Loucy (cell line): ENCODE results near the gene ODF2L.

Experiments
- H2AFZ ChIP-seq: fragments of 200-600 bp; sonication (generic); 2 replicates; pipeline ENCODE4 v1.6.0; 2016; ENCODE audit warnings: antibody characterized with exemption, mild to moderate bottlenecking, low read length, moderate library complexity
- H3F3A ChIP-seq: fragments of 200-600 bp; 2 replicates; pipeline ENCODE4 v1.6.0; 2016; ENCODE audit warnings: antibody characterized with exemption, low read depth, mild to moderate bottlenecking
- H3K27me3 ChIP-seq: fragments of 200-600 bp; sonication (generic); 2 replicates; pipeline ENCODE4 v1.6.1; 2014; ENCODE audit warnings: low read length, mild to moderate bottlenecking; ENCODE audit not compliant: insufficient read depth, poor library complexity, severe bottlenecking
- H3K36me3 ChIP-seq: fragments of 200-600 bp; sonication (generic); 2 replicates; pipeline ENCODE4 v1.6.1; 2016; ENCODE audit warnings: low read length; ENCODE audit not compliant: insufficient read depth
- H3K4me1 ChIP-seq: fragments of 200-600 bp; sonication (generic); 2 replicates; pipeline ENCODE4 v1.5.1; 2014; ENCODE audit warnings: low read length, mild to moderate bottlenecking; ENCODE audit not compliant: insufficient read depth, poor library complexity, severe bottlenecking
- H3K4me2 ChIP-seq: fragments of 200-600 bp; sonication (generic); 2 replicates; pipeline ENCODE4 v1.6.0; 2014; ENCODE audit warnings: antibody characterized with exemption, low read length, low read depth, mild to moderate bottlenecking; ENCODE audit not compliant: poor library complexity, severe bottlenecking
- H3K4me3 ChIP-seq: fragments of 200-600 bp; sonication (generic); 2 replicates; pipeline ENCODE4 v1.5.1; 2014; ENCODE audit warnings: low read length, mild to moderate bottlenecking, mixed read lengths; ENCODE audit not compliant: poor library complexity, severe bottlenecking
- H3K79me2 ChIP-seq: fragments of 200-600 bp; sonication (generic); 2 replicates; pipeline ENCODE4 v1.6.1; 2014; ENCODE audit warnings: low read length; ENCODE audit not compliant: insufficient read depth
- H3K9ac ChIP-seq: fragments of 200-600 bp; sonication (generic); 2 replicates; pipeline ENCODE4 v1.6.0; 2014; ENCODE audit warnings: mild to moderate bottlenecking, low read depth, low read length, moderate library complexity; ENCODE audit not compliant: poor library complexity, severe bottlenecking
- H3K9me2 ChIP-seq: fragments of 200-600 bp; sonication (generic); replicated peaks from 2 replicates; pipeline ENCODE4 v1.6.1; 2016; ENCODE audit warnings: low read depth, low read length, mixed read lengths
- H3K9me3 ChIP-seq: fragments of 200-600 bp; sonication (generic); 2 replicates; pipeline ENCODE4 v1.6.1; 2014; ENCODE audit warnings: mild to moderate bottlenecking, antibody characterized with exemption, low read length, low read depth; ENCODE audit not compliant: insufficient read depth
- H4K20me1 ChIP-seq: fragments of 200-600 bp; sonication (generic); 2 replicates; pipeline ENCODE4 v1.6.0; 2014; ENCODE audit warnings: antibody characterized with exemption, low read length, mild to moderate bottlenecking; ENCODE audit not compliant: insufficient read depth, poor library complexity, severe bottlenecking
- CTCF ChIP-seq: fragments of 200-600 bp; sonication (generic); conservative IDR thresholded peaks from 2 replicates; pipeline ENCODE4 v1.5.1; 2014; ENCODE audit warnings: mild to moderate bottlenecking, antibody characterized with exemption, low read length
- EZH2phosphoT487 ChIP-seq: fragments of 200-600 bp; IDR thresholded peaks from 2 replicates; pipeline ENCODE4 v1.6.1; 2018; ENCODE audit warnings: antibody characterized with exemption, mild to moderate bottlenecking, moderate library complexity, borderline replicate concordance

Gene ODF2L

GRCh38 chr1:86318436-86318835 is 77.7 kb downstream of the ODF2L start:
- Histone ChIP-seq H3K4me1 (no peaks in the 10 kb centered on the region), H3K4me3 (no peak overlapping the region)

GRCh38 chr1:86317926-86318325 is 78.2 kb downstream of the ODF2L start:
- Histone ChIP-seq H3K27me3 (no peaks in the 10 kb centered on the region), H3K36me3 (no peaks in the 10 kb centered on the region), H2AFZ (no peak overlapping the region), H3K9me2 (no peaks in the 10 kb centered on the region), H4K20me1 (no peaks in the 10 kb centered on the region), H3K4me1 (no peaks in the 10 kb centered on the region), H3K4me3 (no peak overlapping the region), H3K79me2 (no peaks in the 10 kb centered on the region), H3F3A (no peaks in the 10 kb centered on the region), H3K9ac (no peak overlapping the region), H3K4me2 (no peak overlapping the region), H3K9me3 (no peaks in the 10 kb centered on the region)
- no peak for TF ChIP-seq CTCF

More at GRCh38 chr1:86318436-86318835, 77.7 kb downstream of the ODF2L start:
- Histone ChIP-seq H3K9me2 (no peaks in the 10 kb centered on the region), H3K9ac (no peak overlapping the region), H3K9me3 (no peaks in the 10 kb centered on the region), H2AFZ (no peak overlapping the region), H3F3A (no peaks in the 10 kb centered on the region), H4K20me1 (no peaks in the 10 kb centered on the region), H3K4me2 (no peak overlapping the region), H3K79me2 (no peaks in the 10 kb centered on the region), H3K36me3 (no peaks in the 10 kb centered on the region), H3K27me3 (no peaks in the 10 kb centered on the region)
- no peak for TF ChIP-seq EZH2phosphoT487

GRCh38 chr1:86305731-86306130 is 90.4 kb downstream of the ODF2L start:
- no peak overlapping the region for H3K9ac ChIP-seq
- no peak for TF ChIP-seq CTCF
- TF ChIP-seq EZH2phosphoT487: no peak
- H4K20me1 ChIP-seq: no peaks in the 10 kb centered on the region
- no peak overlapping the region for H3K4me2 ChIP-seq
- no peak overlapping the region for H2AFZ ChIP-seq
- no peaks in the 10 kb centered on the region for H3K9me2 ChIP-seq
- H3K79me2 ChIP-seq: no peaks in the 10 kb centered on the region
- H3F3A ChIP-seq: no peaks in the 10 kb centered on the region
- H3K9me3 ChIP-seq: no peaks in the 10 kb centered on the region
- no peaks in the 10 kb centered on the region for H3K27me3 ChIP-seq
- H3K4me3 ChIP-seq: no peak overlapping the region
- no peaks in the 10 kb centered on the region for H3K4me1 ChIP-seq
- no peaks in the 10 kb centered on the region for H3K36me3 ChIP-seq

- no peaks in the 10 kb centered on the region for H4K20me1 ChIP-seq
- H3K9me3 ChIP-seq: no peaks in the 10 kb centered on the region
- H3K4me1 ChIP-seq: no peaks in the 10 kb centered on the region
- H3K4me2 ChIP-seq: no peak overlapping the region
- no peaks in the 10 kb centered on the region for H3K27me3 ChIP-seq
- H3K36me3 ChIP-seq: no peaks in the 10 kb centered on the region
- no peak for TF ChIP-seq CTCF
- H3K9me2 ChIP-seq: no peaks in the 10 kb centered on the region
- no peak overlapping the region for H3K9ac ChIP-seq
- no peak overlapping the region for H2AFZ ChIP-seq
- no peaks in the 10 kb centered on the region for H3K79me2 ChIP-seq
- no peaks in the 10 kb centered on the region for H3F3A ChIP-seq
- H3K4me3 ChIP-seq: no peak overlapping the region
Observed at GRCh38 chr1:86303041-86303690, 93.0 kb downstream of the ODF2L start.
